Right lung (tissue), 5 donors: ENCODE measurements around the gene NEUROG2. TPM values are rescaled to one million over a fixed set of nuclear protein-coding genes. Genes with fewer than 3 reads are reported as not detected.
"Not testable (repeated sequence)": the region's sequence is repeated elsewhere in the genome, so short reads cannot be mapped to it uniquely, and the experiment has no call there.

Experiments
- DNase-seq, 2 donors: peaks; one replicate each; pipeline ENCODE4 v3.0.0-alpha.2; 2013
- polyA plus RNA-seq, 5 donors: library from polyadenylated mRNA; unstranded; fragments of 120-200 nt; gene quantifications; one replicate each; pipeline versions ENCODE4 v1.2.1 to v1.2.3, GENCODE V29; 2013; ENCODE audit warnings: inconsistent platforms in 1 of 5, low replicate concordance in 1 of 5; ENCODE audit not compliant: insufficient read length in 5 of 5, insufficient read depth in 1 of 5

NEUROG2 gene
- polyA plus RNA-seq, 5 donors = not detected

- DNase-seq = no peak
Measured at GRCh38 chr4:112492321-112492720, 23.7 kb downstream of the NEUROG2 start.

GRCh38 chr4:112490808-112491207 is 25.2 kb downstream of the NEUROG2 start:
- DNase-seq = not testable (repeated sequence)

GRCh38 chr4:112485930-112486329 is 30.1 kb downstream of the NEUROG2 start:
- DNase-seq = no peak

- no peak for DNase-seq
Measured at GRCh38 chr4:112473985-112474384, 42.0 kb downstream of the NEUROG2 start.

- no peak for DNase-seq
Measured at GRCh38 chr4:112472318-112472717, 43.7 kb downstream of the NEUROG2 start.

Other genes with a start within 250 kb of the NEUROG2 start
- 10 to 100 TPM; 11.9 to 20.1 (median 16.7) TPM for gene TIFA, start 230.3 kb downstream of the NEUROG2 start, polyA plus RNA-seq
- gene ALPK1, start 218.8 kb downstream of the NEUROG2 start, polyA plus RNA-seq = 10 to 100 TPM; 11.2 to 26.7 (median 19.6) TPM
- 10 to 100 TPM; 11.6 to 30.3 (median 27.3) TPM for gene ZGRF1, start 120.7 kb upstream of the NEUROG2 start, polyA plus RNA-seq
- 100 to 1,000 TPM in 1 of 5 donors, 10 to 100 TPM in 4; 78.7 to 124 (median 96.6) TPM for gene LARP7, start 121.0 kb upstream of the NEUROG2 start, polyA plus RNA-seq